ENCODE data around the gene VEGFB.

The VEGFB gene

GRCh38 chr11:64263021-64263946 is 28.9 kb downstream of the VEGFB start:
- DNase-seq, result no peak

- no peak for DNase-seq
Measured at GRCh38 chr11:64263947-64264317, 29.5 kb downstream of the VEGFB start.

GRCh38 chr11:64264371-64264852 is 30.0 kb downstream of the VEGFB start:
- DNase-seq, result no peak

GRCh38 chr11:64265176-64266160 is 31.1 kb downstream of the VEGFB start:
- no peak for DNase-seq

- no peak for DNase-seq
Measured at GRCh38 chr11:64266339-64266738, 32.0 kb downstream of the VEGFB start.

GRCh38 chr11:64267207-64267945 is 33.0 kb downstream of the VEGFB start:
- no peak for DNase-seq

- no peak for DNase-seq
Measured at GRCh38 chr11:64268025-64268892, 33.9 kb downstream of the VEGFB start.

GRCh38 chr11:64268893-64269539 is 34.6 kb downstream of the VEGFB start:
- peak; percentile 45 for DNase-seq

GRCh38 chr11:64269540-64270220 is 35.3 kb downstream of the VEGFB start:
- DNase-seq, result peak; percentile 99

GRCh38 chr11:64275031-64275800 is 40.8 kb downstream of the VEGFB start:
- DNase-seq, result no peak

GRCh38 chr11:64275841-64276240 is 41.5 kb downstream of the VEGFB start:
- DNase-seq, result no peak

GRCh38 chr11:64276653-64277431 is 42.5 kb downstream of the VEGFB start:
- DNase-seq, result no peak

GRCh38 chr11:64278576-64279190 is 44.3 kb downstream of the VEGFB start:
- DNase-seq, result no peak

- DNase-seq, result no peak
Measured at GRCh38 chr11:64281957-64282770, 47.8 kb downstream of the VEGFB start.

- no peak for DNase-seq
Measured at GRCh38 chr11:64283092-64283491, 48.7 kb downstream of the VEGFB start.

GRCh38 chr11:64284048-64284961 is 49.9 kb downstream of the VEGFB start, which contains the start of gene BAD:
Gene BAD, minus strand, starts transcription at chr11:64284665. Its CDS starts 297 bp downstream, at chr11:64284368.
- peak; percentile 93 for DNase-seq
